Measurements from ENCODE around the gene FAF2. TPM values are rescaled to one million over a fixed set of nuclear protein-coding genes. Genes with fewer than 3 reads are reported as not detected.

The FAF2 gene
- total RNA-seq, 8 experiments from 2014 or later = 22.1 to 86.5 (median 44.7) TPM

- H3K4me3 ChIP-seq = no peak overlapping the region
- H3K4me1 ChIP-seq (replicated peaks in 1 of 2) = no peaks in the 10 kb centered on the region
- H3K27ac ChIP-seq = no peak overlapping the region
- in situ Hi-C loops (cut with MboI; ENCODE audit: low pct_unique_long_range_greater_than_20kb in 2 of 9, low sequenced_read_pairs in 9 of 9, unreplicated experiment in 9 of 9) = no loop called here
- ATAC-seq (replicated peaks in 6 of 8) = no peak
- WGBS, 10 experiments = 94 to 100% (median 100%) methylated on average over 2 to 4 of the region's 5 CpGs
These were observed 55.3 kb downstream of the FAF2 start for GRCh38 chr5:176503496-176503895.

- H3K4me3 ChIP-seq = no peak overlapping the region
- no peaks in the 10 kb centered on the region for H3K4me1 ChIP-seq (replicated peaks in 1 of 2)
- in situ Hi-C loops (cut with MboI; ENCODE audit: low pct_unique_long_range_greater_than_20kb in 2 of 9, low sequenced_read_pairs in 9 of 9, unreplicated experiment in 9 of 9) = no loop called here
- WGBS, 10 experiments = 83 to 100% (median 100%) methylated on average over 1 to 2 of the region's 2 CpGs; no CpG with 5 or more reads in 5 of the 10 experiments
- H3K27ac ChIP-seq = no peak overlapping the region
- peak in 2 of 8 experiments; percentile 21 to 32 for ATAC-seq (replicated peaks in 6 of 8)
These were observed 59.7 kb downstream of the FAF2 start for GRCh38 chr5:176507911-176508310.

DNA sequence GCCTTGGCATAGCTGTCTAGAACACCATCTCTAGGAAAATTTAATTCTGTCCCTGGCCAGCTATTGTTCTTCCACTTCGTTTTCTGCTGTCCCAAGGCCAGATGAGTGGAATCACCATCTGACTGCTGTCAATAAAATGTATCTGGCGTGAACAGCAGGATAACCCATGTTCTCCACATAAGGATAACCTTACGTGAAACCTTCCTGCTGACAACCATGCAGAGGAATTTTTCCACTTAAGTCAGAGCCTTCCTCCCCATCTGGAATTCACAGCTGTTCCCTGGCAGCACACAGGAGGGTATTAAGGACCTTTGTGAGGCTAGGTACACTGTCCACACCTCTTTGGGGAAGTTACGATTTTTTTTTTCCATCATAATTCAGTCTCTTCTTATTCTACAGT lies 60.4 kb downstream of the FAF2 start:
- in situ Hi-C loops (cut with MboI; ENCODE audit: low pct_unique_long_range_greater_than_20kb in 2 of 9, low sequenced_read_pairs in 9 of 9, unreplicated experiment in 9 of 9) = no loop called here
- no peak overlapping the region for H3K27ac ChIP-seq
- H3K4me1 ChIP-seq (replicated peaks in 1 of 2) = no peaks in the 10 kb centered on the region
- no peak overlapping the region for H3K4me3 ChIP-seq
- 62 to 100% (median 95%) methylated on average over 1 to 4 of the region's 4 CpGs; no CpG with 5 or more reads in 3 of the 10 experiments for WGBS, 10 experiments
- ATAC-seq (replicated peaks in 6 of 8) = peak in 1 of 8 experiments; percentile 35

- peak in 1 of 8 experiments; percentile 7 for ATAC-seq (replicated peaks in 6 of 8)
These were observed 65.6 kb downstream of the FAF2 start for GRCh38 chr5:176513788-176514187.

DNA sequence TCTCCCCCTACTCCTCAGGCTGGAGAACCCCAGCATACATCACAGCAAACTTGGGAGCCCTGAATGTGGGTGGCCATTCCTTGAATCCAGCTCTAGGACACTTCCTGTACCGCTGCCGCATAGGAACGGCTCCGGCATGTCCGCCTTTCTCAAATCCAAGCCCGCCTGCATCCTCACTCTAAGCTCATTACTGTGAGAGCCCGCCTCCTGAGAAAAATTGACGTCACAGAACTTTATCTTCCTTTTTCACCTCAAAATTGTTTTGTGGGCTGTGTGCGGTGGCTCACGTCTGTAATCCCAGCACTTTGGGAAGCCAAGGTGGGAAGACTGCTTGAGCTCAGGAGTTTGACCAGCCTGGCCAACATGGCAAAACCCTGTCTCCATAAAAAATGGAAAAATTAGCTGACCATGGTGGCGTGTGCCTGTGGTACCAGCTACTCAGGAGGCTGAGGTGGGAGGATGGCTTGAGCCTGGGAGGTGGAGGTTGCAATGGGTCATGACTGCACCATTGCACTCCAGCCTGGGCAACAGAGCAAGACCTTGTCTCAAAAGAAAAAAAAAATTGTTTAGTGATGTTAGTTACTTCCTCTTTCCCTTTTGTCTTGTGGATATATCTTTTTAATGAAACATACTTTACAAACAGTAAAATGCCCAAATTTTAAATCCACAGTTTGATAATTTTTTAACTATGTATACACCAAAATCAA lies 66.2 kb downstream of the FAF2 start:
- ATAC-seq (replicated peaks in 6 of 8) = peak in 1 of 8 experiments; percentile 23
- in situ Hi-C loops (cut with MboI; ENCODE audit: low pct_unique_long_range_greater_than_20kb in 2 of 9, low sequenced_read_pairs in 9 of 9, unreplicated experiment in 9 of 9) = no loop called here
- Histone ChIP-seq H3K4me3 (no peak overlapping the region), H3K27ac (no peak overlapping the region), H3K4me1 (replicated peaks in 1 of 2) (no peaks in the 10 kb centered on the region)
- 30 to 100% (median 81%) methylated on average over 1 to 11 of the region's 11 CpGs; no CpG with 5 or more reads in 1 of the 10 experiments for WGBS, 10 experiments

More at GRCh38 chr5:176513788-176514187, 65.6 kb downstream of the FAF2 start:
- H3K4me1 ChIP-seq (replicated peaks in 1 of 2) = no peaks in the 10 kb centered on the region
- H3K4me3 ChIP-seq = no peak overlapping the region
- 83 to 100% (median 89%) methylated on average over 1 to 10 of the region's 12 CpGs; no CpG with 5 or more reads in 2 of the 10 experiments for WGBS, 10 experiments
- in situ Hi-C loops (cut with MboI; ENCODE audit: low pct_unique_long_range_greater_than_20kb in 2 of 9, low sequenced_read_pairs in 9 of 9, unreplicated experiment in 9 of 9) = no loop called here
- H3K27ac ChIP-seq = no peak overlapping the region

DNA sequence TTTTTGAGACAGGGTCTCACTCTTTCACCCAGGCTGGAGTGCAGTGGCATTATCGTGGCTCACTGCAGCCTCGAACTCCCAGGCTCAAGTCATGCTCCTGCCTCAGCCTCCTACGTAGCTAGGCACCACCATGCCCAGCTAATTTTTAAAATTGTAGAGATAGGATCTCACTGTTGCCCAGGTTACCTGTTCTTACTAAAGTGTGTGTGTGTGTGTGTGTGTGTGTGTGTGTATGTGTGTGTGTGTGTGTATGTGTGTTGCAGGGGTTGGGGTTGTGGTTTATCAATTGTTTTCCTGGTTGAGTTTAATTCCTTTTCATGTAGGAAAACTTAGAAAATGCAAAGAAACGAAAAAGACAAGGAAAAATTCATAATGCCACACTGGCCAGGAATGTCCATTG lies 67.2 kb downstream of the FAF2 start:
- H3K4me3 ChIP-seq = no peak overlapping the region
- in situ Hi-C loops (cut with MboI; ENCODE audit: low pct_unique_long_range_greater_than_20kb in 2 of 9, low sequenced_read_pairs in 9 of 9, unreplicated experiment in 9 of 9) = no loop called here
- 20 to 100% (median 67%) methylated on average over 1 to 3 of the region's 4 CpGs; no CpG with 5 or more reads in 2 of the 10 experiments for WGBS, 10 experiments
- no peaks in the 10 kb centered on the region for H3K4me1 ChIP-seq (replicated peaks in 1 of 2)
- ATAC-seq (replicated peaks in 6 of 8) = no peak
- H3K27ac ChIP-seq = no peak overlapping the region

- in situ Hi-C loops (cut with MboI; ENCODE audit: low pct_unique_long_range_greater_than_20kb in 2 of 9, low sequenced_read_pairs in 9 of 9, unreplicated experiment in 9 of 9) = no loop called here
These were observed 69.0 kb downstream of the FAF2 start for GRCh38 chr5:176517053-176517661.

DNA sequence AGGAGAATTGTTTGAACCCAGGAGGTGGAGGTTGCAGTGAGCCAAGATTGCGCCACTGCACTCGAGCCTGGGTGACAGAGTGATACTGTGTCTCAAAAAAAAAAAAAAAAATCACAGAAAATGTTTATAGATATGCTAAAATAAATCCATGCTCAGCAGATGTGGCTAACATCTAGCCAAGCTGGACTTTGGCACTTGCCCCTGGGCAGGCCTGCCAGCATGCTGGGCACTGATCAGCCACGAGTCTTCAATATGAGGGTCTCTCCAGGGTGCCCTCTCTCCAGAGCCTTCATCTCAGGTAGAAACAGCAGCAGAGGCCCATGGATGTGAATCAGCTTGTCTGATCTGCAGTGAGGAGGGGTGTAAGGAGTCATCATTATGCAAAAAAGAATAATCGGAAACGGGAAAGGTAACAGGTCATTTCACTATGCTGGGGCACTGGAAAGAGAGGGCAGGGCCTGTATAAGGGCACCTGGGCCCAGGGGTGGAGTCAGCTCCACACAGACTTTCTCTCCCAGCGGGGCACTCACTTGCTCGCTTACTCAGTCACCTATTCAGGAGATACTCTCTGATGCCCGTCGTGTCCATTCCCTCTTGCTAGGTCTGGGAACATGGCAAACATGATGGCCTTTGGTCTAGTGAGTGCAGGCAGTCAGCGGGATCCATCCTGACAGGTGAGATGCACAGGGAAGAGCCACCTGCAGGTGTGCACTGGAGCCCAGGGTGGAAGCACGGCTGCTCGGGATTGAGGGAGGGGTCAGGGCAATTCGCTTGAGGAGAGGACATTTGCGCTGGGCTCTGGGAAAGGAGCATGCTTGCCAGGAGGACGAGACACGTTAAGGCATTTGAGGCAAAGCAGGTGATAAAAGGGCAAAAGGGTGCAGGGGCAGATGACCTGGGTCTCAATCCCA lies 71.9 kb downstream of the FAF2 start:
- peak in 1 of 8 experiments; percentile 12 for ATAC-seq (replicated peaks in 6 of 8)
- 32 to 100% (median 66%) methylated on average over 2 to 11 of the region's 16 CpGs; no CpG with 5 or more reads in 1 of the 10 experiments for WGBS, 10 experiments

More at GRCh38 chr5:176517053-176517661, 69.0 kb downstream of the FAF2 start:
- no peak for ATAC-seq (replicated peaks in 6 of 8)
- no peaks in the 10 kb centered on the region for H3K4me1 ChIP-seq (replicated peaks in 1 of 2)
- H3K4me3 ChIP-seq = no peak overlapping the region
- 50 to 93% (median 77%) methylated on average over 1 to 7 of the region's 7 CpGs; no CpG with 5 or more reads in 1 of the 10 experiments for WGBS, 10 experiments
- no peak overlapping the region for H3K27ac ChIP-seq

GRCh38 chr5:176521286-176521685 lies 73.1 kb downstream of the FAF2 start:
- no peak overlapping the region for H3K27ac ChIP-seq
- in situ Hi-C loops (cut with MboI; ENCODE audit: low pct_unique_long_range_greater_than_20kb in 2 of 9, low sequenced_read_pairs in 9 of 9, unreplicated experiment in 9 of 9) = no loop called here
- H3K4me3 ChIP-seq = no peak overlapping the region
- 8 to 90% (median 50%) methylated on average over 2 to 5 of the region's 7 CpGs; no CpG with 5 or more reads in 5 of the 10 experiments for WGBS, 10 experiments
- peak in 3 of 8 experiments; percentile 9 to 13 (median 10) for ATAC-seq (replicated peaks in 6 of 8)
- no peaks in the 10 kb centered on the region for H3K4me1 ChIP-seq (replicated peaks in 1 of 2)

More for the DNA sequence above, 71.9 kb downstream of the FAF2 start:
- Histone ChIP-seq H3K4me3 (no peak overlapping the region), H3K27ac (no peak overlapping the region), H3K4me1 (replicated peaks in 1 of 2) (no peaks in the 10 kb centered on the region)
- in situ Hi-C loops (cut with MboI; ENCODE audit: low pct_unique_long_range_greater_than_20kb in 2 of 9, low sequenced_read_pairs in 9 of 9, unreplicated experiment in 9 of 9) = no loop called here

DNA sequence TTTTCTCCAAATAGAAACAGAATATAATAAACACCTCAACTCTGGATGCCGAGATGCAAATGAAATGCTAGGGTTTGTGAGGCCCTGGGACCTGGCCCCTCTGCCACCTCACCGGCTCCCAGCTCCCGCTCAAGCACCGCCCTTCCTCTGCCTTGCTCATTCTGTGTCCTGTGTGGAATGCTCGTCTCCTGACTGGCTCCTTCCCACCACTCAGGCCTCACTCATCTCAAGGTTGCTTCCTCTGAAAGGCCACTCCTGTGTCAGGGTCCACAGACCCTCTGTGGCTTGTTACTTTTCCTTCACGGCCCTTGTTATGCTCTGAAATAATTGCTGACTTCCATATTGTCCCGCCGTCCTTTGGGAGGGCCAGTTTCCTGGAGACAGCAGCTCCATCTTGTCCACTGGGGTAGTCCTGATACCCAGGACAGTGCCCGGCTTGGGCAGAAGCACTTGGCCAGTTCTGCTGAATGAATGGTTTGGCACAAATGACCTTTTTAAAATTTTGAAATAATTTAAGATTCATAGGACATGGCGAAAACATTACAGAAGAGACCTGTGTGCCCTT lies 73.6 kb downstream of the FAF2 start:
- H3K27ac ChIP-seq = no peak overlapping the region
- in situ Hi-C loops (cut with MboI; ENCODE audit: low pct_unique_long_range_greater_than_20kb in 2 of 9, low sequenced_read_pairs in 9 of 9, unreplicated experiment in 9 of 9) = no loop called here
- 0 to 89% (median 57%) methylated on average over 1 to 8 of the region's 10 CpGs; no CpG with 5 or more reads in 3 of the 10 experiments for WGBS, 10 experiments
- no peak overlapping the region for H3K4me3 ChIP-seq
- peak in 5 of 8 experiments; percentile 28 to 46 (median 35) for ATAC-seq (replicated peaks in 6 of 8)
- H3K4me1 ChIP-seq (replicated peaks in 1 of 2) = no peaks in the 10 kb centered on the region

DNA sequence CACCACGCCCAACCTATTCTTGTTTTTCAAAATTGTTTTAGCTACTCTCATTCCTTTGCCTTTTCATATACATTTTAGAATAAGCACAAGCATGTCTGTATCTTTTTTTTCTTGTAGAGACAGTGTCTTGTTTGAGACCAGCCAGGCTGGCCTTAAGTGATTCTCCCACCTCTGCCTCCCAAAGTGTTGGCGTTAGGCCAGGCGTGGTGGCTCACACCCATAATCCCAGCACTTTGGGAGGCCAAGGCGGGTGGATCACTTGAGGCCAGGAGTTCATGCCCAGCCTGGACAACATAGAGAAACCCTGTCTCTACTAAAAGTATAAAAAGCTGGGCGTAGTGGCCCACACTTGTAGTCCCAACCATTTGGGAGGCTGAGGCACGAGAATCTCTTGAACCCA lies 76.0 kb downstream of the FAF2 start:
- Histone ChIP-seq H3K4me1 (replicated peaks in 1 of 2) (no peaks in the 10 kb centered on the region), H3K4me3 (no peak overlapping the region), H3K27ac (no peak overlapping the region)
- no peak for ATAC-seq (replicated peaks in 6 of 8)
- in situ Hi-C loops (cut with MboI; ENCODE audit: low pct_unique_long_range_greater_than_20kb in 2 of 9, low sequenced_read_pairs in 9 of 9, unreplicated experiment in 9 of 9) = no loop called here
- WGBS, 10 experiments = 80 to 100% (median 100%) methylated on average over 1 to 4 of the region's 6 CpGs; no CpG with 5 or more reads in 2 of the 10 experiments

GRCh38 chr5:176524987-176525386 lies 76.8 kb downstream of the FAF2 start:
- no peak for ATAC-seq (replicated peaks in 6 of 8)
- WGBS, 10 experiments = 57 to 100% (median 94%) methylated on average over 1 to 11 of the region's 15 CpGs; no CpG with 5 or more reads in 2 of the 10 experiments
- Histone ChIP-seq H3K4me1 (replicated peaks in 1 of 2) (no peaks in the 10 kb centered on the region), H3K27ac (no peak overlapping the region), H3K4me3 (no peak overlapping the region)
- in situ Hi-C loops (cut with MboI; ENCODE audit: low pct_unique_long_range_greater_than_20kb in 2 of 9, low sequenced_read_pairs in 9 of 9, unreplicated experiment in 9 of 9) = no loop called here
